ENCODE results near the gene FIBCD1. TPM values are rescaled to one million over a fixed set of nuclear protein-coding genes. Genes with fewer than 3 reads are reported as not detected.

The FIBCD1 gene
- total RNA-seq, 1 donor from 2014 or later = 0.20 TPM

DNA sequence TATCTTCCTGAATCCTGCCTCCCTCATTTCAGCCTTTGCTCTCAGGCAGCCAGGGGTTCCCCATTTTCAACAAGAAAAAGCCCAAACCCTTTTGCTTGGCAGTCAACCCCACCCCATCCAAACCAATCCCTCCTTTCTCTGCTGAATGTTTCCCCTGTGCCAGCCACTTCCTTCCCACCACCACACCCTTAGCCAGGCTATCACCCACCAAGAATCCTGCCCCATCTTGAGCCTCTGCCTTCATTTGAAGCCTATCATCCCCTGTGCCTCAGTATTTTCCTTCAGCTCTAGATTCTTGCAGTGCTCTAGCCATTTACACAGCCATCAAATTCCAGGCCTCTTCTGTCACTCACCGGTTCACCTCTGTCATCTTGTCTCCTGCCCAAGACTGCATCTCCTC is 15.3 kb upstream of the FIBCD1 start:
- no peak for ATAC-seq

DNA sequence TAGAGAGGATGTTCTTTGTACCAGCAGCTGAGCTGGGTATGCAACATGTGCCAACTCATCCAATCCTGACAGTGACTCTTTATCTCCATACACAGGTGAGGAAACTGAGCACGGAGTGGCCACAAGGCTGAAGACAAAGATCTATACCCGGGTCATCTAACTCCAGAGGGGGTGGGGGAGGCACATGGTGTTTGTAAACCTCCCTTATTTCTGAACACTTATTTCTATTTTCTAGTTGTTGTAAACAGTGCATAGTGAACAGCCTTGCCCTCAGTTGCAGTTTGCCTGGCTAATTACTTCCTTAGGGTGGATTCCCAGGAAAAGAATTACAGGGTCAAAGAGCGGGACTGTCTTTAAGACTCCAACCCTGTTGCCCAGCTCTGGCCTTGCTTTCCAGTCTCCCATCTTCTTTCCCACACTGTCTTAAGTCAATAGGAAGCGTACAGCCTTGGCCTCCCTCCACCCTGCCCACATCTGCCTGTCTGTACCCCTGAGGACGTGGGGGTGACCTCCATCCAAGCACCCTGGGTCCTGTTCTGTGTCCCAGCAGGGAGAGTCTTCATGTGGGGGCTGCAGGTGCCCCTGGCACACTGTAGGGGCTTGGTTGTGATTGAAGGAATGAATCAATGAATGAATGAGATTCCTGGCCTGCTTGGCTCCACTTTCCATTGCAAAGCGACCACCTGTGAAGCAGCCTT is 13.2 kb upstream of the FIBCD1 start:
- ATAC-seq = no peak

DNA sequence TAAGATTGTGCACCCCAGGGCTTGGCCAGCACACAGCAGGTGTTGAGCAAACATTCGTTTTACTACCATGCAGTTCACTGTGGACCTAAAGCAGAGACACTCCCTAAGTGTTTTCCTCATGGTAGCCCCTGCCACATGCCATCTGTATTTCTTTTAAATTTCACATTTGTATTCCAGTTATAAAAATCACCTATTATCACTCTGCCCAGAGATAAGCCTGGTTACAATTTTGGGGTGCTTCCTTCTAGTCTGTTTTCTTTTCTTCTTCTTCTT is 10.9 kb upstream of the FIBCD1 start:
- ATAC-seq = no peak

DNA sequence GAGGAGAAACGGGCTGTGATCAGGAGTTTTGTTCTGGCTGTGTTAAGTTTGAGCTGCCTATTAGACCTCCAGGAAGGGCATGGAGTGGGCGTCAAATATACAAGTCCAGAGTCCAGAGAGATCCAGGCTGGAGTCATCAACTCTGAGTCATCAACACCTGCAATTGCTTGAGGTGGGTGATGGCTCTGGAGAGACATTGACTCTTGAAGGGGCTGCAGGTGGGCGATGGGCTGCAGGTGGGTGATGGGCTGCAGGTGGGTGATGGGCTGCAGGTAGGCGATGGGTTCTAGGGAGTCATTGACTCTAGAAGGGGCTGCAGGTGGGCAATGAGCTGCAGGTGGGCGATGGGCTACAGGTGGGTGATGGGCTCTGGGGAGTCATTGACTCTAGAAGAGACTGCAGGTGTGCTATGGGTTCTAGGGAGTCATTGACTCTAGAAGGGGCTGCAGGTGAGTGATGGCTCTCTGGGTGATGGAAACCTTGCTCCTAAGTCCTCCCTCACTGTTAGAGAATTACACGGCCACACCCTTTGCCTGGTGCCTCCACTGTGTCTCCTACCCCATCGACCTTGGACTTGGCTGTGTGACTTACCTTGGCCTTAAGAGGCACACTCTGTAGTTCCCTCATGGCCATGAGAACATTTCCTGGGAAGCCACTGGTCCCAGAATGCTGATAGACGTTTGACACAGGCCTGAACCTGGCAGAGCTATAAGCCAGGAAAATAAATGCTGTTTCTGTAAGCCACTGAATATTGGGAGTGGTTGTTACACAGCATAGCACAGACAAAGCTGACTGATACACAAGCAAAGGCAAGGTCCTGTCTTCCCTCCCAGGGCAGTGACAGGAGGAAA is 10.4 kb upstream of the FIBCD1 start:
- ATAC-seq = no peak

- no peak for ATAC-seq
Observed at GRCh38 chr9:130948266-130948665, 9.2 kb upstream of the FIBCD1 start.

DNA sequence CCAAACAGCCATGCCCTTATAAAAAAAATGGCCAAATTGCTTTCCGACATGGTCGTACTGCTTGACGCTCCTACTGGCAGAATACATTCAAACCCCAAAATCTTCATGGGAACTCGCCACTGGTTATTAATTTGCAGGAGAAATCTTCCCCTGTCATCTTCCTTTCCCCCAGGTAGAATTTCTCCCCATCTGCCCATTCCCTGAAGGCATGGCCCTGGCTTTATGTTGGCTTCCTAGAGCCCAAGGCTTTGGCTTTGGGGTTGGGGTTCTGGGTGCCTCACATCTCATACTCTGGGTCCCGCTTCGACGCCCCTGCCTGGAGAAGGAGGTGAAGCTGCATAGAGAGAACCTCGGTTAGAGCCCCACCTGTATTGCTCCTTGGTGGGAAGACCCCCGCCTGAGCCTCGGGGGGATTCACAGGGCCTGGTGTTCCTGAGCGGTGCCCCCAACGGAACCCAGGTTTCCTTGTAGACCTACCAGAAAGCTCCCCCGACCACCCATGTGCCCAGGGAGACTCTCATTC is 8.6 kb upstream of the FIBCD1 start:
- no peak for ATAC-seq

GRCh38 chr9:130946766-130947617 is 7.9 kb upstream of the FIBCD1 start:
- ATAC-seq = peak; percentile 10

DNA sequence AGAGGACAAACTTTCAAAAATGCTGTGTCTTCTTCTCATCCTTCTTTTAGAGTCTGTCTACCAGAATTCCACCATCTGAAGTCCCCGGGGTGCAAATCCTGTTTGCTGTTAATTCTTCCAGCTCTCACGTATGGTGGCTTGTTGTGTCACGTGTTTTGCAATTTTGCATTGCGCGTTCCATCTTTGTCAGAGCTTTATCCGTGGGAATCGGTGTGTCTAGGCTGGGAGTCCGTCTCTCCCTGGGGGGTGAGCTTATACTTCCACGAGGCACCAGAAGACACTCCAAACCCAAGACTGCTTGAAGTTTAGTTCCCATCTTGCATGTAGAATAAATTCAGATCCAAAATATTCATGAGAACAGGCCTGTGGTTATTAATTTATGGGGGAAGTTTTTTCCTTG is 6.1 kb upstream of the FIBCD1 start:
- no peak for ATAC-seq

- no peak for ATAC-seq
Observed at GRCh38 chr9:130944510-130945058, 5.5 kb upstream of the FIBCD1 start.

- no peak for ATAC-seq
Observed at GRCh38 chr9:130943777-130944176, 4.7 kb upstream of the FIBCD1 start.

- no peak for ATAC-seq
Observed at GRCh38 chr9:130943221-130943620, 4.2 kb upstream of the FIBCD1 start.

GRCh38 chr9:130942679-130943078 is 3.6 kb upstream of the FIBCD1 start:
- no peak for ATAC-seq

GRCh38 chr9:130942084-130942483 is 3.0 kb upstream of the FIBCD1 start:
- no peak for ATAC-seq

DNA sequence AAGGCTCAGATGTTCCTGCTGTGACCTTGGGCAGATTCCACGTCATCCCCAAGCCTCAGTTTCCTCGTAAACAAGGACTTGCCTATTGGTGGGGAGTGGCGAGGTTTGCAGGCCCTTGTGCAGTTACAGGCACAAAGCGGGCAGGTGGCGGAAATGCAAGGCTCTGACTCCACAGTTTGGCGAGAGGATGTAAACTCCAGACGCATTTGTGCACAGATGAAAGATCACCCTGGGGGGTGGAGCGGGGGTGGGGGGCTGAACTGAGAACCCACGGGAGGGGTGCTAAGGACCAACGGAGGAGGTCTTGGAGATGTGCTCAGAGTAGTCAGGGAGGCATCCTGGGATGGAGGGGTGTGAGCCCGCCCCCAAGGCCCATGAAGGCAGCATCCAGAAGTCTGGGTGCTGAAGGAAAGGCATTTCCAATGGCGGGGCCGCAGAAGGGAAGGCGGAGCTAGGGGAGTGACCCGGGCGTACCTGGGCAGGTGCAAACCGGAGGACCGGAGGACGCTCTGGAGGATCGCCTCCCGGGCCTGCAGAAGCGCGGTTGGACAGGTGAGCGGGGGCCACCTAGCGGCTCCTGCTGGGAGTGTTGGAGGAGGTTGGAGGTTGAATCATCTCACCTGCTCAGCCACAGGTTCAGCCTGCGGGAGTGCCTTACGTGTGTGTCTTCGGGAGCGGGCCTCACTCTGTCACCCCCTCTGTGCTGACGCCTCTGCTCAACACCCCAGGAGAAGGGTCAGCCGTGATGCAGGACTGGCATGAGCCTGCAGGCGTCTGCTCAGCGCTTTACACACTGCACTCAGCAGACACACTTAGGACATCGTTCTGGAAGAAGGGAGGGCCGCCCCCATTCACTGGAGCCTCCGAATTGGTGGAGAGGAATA is 1.9 kb upstream of the FIBCD1 start:
- ATAC-seq = peak; percentile 92

DNA sequence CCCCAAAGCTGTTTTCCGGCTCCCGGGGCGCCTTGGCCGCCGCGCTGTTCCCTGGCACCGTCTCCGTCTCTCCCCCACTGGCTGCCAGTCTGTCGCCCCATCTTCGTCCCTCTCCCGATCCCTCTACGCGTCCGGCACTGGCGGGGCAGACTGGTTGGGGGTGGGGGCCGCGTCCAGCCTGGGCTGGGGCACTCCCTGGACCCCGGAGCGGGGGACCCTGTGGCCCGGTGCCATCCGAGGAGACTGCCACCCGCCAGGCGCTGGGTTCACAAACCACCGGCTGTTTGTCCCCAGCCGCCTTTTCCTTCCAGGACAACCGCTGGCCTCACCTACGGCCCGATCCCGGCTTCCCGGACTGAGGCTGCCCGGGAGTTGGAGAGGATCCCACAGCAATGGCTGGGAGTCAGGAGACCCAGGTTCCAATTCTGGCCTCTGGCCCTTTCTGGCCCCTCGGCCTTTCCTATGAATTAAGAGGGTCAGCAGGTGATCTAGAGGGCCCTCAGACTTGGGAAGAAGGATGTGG is 1.0 kb upstream of the FIBCD1 start:
- ATAC-seq = no peak

DNA sequence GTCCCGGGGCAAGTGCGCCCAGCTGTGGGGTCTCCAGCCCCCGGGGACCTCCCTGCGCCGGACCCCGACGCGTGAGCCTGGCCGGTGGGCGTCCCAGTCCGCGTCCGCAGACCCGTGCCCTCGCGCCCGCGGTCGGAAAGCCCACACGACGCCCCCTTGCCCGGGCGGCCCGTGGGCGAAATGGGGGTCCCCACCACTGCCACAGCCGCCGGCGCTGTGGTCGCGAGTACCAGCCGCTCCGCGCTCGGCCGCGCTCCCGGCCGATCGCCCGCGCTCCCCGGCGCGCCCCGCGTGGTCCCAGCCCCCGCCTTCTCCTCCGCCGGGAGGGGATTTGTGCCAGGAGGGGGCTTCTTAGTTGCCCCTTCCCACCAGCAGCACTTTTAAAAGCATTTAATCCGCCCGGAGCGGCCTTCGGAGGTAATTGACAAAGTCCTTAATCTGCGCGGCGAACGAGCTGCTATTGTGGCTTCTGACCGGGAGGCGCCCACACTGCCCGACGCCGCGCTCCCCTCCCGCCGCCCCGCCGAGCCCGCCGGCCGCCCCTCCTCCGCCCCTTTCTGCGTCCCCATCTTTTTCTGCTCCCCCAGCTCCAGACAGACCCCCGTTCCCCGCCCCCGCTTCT is 469 bp upstream of the FIBCD1 start:
- ATAC-seq = no peak

- ATAC-seq = no peak
Observed at GRCh38 chr9:130938184-130938651, 829 bp downstream of the FIBCD1 start.

GRCh38 chr9:130937146-130938076 is 1.6 kb downstream of the FIBCD1 start:
- ATAC-seq = no peak

DNA sequence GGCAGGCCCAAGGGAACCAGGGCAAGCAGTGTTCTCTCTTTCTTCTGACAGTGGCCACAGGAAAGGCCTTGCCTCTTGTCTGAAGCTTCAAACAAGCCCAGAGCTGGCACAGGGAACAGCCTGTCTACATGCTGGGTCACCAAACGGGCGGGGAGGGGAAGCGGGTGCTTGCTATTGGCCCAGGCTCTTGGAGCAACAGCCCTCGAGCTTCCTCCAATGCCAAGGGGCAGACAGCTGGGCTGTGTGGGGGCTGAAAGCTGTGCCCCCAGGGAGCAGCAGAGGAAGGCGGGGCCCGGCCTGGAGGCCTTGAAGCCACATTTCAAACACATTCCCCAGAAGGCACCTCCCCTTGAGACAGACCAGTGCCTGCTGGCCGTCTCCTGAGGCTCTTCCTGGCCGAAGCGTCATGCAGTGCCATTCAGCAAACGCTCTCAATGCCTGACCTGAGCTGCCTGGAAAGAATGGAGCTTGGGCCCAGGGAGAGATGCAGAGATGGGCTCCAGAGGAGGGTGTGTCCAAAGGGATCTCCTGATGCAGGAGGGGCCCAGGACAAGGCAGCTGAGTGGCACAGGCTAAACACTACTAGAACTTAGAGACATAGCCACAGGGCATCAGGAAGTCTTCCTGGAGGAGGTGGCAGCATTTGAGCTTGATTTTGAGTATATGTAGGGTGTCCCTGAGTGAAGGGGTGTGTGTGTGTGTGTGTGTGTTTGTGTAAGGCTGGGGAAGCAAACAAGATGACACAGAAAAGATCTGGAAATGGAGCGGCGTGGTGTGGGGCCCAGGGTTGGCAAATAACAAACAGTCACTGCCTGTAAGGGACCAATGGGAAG is 2.5 kb downstream of the FIBCD1 start:
- ATAC-seq = no peak

Data from esophagus mucosa (tissue), 1 donor.